Astrocyte of the cerebellum (primary cell): ENCODE data around the gene PIMREG.

Experiments
- DNase-seq: peaks from one replicate; pipeline ENCODE4 v3.0.0-alpha.2; 2011; ENCODE audit warnings: low read depth
- H3K4me3 ChIP-seq: 2 replicates; pipeline ENCODE4 v1.5.1; 2011; ENCODE audit warnings: mild to moderate bottlenecking, low read depth, low read length, moderate library complexity
- in situ Hi-C: cut with HindIII; loops from 2 replicates; pipeline ENCODE4 v1.10.0; 2017; ENCODE audit warnings: low sequenced_read_pairs
- TF ChIP-seq, protein P1 (sequence below): IDR thresholded peaks from 2 replicates; pipeline ENCODE4 v1.5.1; 2012; ENCODE audit warnings: low read length, low read depth, moderate library complexity, mild to moderate bottlenecking; ENCODE audit errors: missing control alignments

The PIMREG gene

GRCh38 chr17:6475411-6475810, 31.2 kb downstream of the PIMREG start:
- DNase-seq: no peak
- in situ Hi-C loops: no loop called here
- TF ChIP-seq, protein P1, sequence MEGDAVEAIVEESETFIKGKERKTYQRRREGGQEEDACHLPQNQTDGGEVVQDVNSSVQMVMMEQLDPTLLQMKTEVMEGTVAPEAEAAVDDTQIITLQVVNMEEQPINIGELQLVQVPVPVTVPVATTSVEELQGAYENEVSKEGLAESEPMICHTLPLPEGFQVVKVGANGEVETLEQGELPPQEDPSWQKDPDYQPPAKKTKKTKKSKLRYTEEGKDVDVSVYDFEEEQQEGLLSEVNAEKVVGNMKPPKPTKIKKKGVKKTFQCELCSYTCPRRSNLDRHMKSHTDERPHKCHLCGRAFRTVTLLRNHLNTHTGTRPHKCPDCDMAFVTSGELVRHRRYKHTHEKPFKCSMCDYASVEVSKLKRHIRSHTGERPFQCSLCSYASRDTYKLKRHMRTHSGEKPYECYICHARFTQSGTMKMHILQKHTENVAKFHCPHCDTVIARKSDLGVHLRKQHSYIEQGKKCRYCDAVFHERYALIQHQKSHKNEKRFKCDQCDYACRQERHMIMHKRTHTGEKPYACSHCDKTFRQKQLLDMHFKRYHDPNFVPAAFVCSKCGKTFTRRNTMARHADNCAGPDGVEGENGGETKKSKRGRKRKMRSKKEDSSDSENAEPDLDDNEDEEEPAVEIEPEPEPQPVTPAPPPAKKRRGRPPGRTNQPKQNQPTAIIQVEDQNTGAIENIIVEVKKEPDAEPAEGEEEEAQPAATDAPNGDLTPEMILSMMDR: no peak
- no peak overlapping the region for H3K4me3 ChIP-seq

DNA sequence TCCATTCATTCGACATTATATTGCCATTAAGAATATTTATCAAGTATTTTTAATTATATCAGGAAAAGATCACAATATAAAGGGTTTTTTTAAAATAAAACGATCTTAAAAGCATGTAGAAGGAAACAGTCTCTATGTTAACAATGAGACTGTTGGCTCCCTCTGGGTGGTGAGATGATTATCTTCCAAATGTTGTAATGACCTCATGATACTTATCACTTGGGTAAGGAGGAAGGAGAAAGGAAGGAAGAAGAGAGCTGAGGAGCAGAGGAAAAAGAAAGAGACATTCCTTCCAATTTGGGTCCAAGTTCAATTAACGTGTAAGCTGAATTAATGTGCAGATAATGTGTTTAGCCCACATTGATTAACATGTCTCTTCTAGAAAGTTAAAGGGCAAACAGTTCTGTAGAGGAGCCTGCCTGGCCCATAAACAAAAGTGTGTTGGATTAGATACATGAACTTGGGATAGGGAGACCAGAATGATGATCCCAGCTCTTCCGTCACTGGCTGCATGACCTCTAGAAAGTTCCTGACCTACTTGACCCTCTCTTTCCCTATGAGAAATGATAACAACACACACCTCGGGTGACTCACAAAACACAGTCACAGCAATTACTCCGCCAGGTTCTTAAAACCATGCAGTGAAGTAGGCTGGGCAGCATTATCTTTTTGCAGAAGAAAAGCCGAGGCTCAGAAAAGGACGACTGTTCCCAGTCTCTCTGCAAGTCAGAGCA, 32.0 kb downstream of the PIMREG start:
- TF ChIP-seq, protein P1: no peak
- no peak for DNase-seq
- in situ Hi-C loops: no loop called here
- no peak overlapping the region for H3K4me3 ChIP-seq

GRCh38 chr17:6476810-6477179, 32.5 kb downstream of the PIMREG start:
- TF ChIP-seq, protein P1: no peak
- no peak for DNase-seq
- in situ Hi-C loops: no loop called here
- no peak overlapping the region for H3K4me3 ChIP-seq

GRCh38 chr17:6477831-6478383, 33.7 kb downstream of the PIMREG start:
- TF ChIP-seq, protein P1: no peak
- H3K4me3 ChIP-seq: no peak overlapping the region
- no peak for DNase-seq
- in situ Hi-C loops: no loop called here

DNA sequence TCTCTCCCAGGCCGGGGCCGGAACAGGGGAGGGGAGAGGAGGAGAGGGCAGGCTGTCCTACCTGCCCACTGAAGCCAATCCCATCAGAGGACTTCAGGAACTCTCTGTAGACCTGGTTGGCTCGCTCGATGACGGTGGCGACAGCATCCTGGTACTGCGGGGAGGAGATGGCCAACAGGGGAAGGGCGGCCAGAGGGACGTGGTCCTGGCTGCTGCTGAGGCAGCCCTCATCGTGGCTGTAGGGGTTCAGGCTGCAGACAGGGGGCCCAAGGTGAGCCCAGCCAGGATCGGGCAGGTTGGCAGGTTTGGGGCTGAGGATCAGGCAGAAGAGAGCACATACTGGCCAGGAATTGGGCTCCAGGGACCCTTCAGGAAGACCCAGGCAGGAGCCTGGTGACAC, 34.2 kb downstream of the PIMREG start:
- TF ChIP-seq, protein P1: no peak
- in situ Hi-C loops: no loop called here

GRCh38 chr17:6479622-6480302, 35.5 kb downstream of the PIMREG start:
- no peak overlapping the region for H3K4me3 ChIP-seq
- TF ChIP-seq, protein P1: no peak
- in situ Hi-C loops: no loop called here
- no peak for DNase-seq

More for the DNA sequence above, 34.2 kb downstream of the PIMREG start:
- H3K4me3 ChIP-seq: no peak overlapping the region
- no peak for DNase-seq
